Osteocyte (in vitro differentiated cells): ENCODE data around the gene CYYR1. TPM values are rescaled to one million over a fixed set of nuclear protein-coding genes. Genes with fewer than 3 reads are reported as not detected.

ENCODE experiments used
- DNase-seq: peaks from one replicate; pipeline ENCODE4 v3.0.0; 2021; ENCODE audit warnings: mixed read lengths; ENCODE audit not compliant: unreplicated experiment; ENCODE audit errors: extremely low spot score
- H3K27ac Mint-ChIP-seq: one replicate; pipeline ENCODE4 v1.8.0; 2021; ENCODE audit warnings: mild to moderate bottlenecking, mixed read lengths; ENCODE audit not compliant: unreplicated experiment
- H3K27me3 Mint-ChIP-seq: one replicate; pipeline ENCODE4 v1.8.0; 2021; ENCODE audit warnings: mixed read lengths; ENCODE audit not compliant: unreplicated experiment
- H3K36me3 Mint-ChIP-seq: one replicate; pipeline ENCODE4 v1.8.0; 2021; ENCODE audit warnings: mixed read lengths; ENCODE audit not compliant: unreplicated experiment
- H3K4me1 Mint-ChIP-seq: one replicate; pipeline ENCODE4 v1.8.0; 2021; ENCODE audit warnings: mixed read lengths; ENCODE audit not compliant: unreplicated experiment
- H3K4me3 Mint-ChIP-seq: one replicate; pipeline ENCODE4 v1.8.0; 2021; ENCODE audit warnings: mild to moderate bottlenecking, moderate library complexity, mixed read lengths; ENCODE audit not compliant: unreplicated experiment
- H3K9me3 Mint-ChIP-seq: one replicate; pipeline ENCODE4 v1.8.0; 2021; ENCODE audit warnings: mixed read lengths; ENCODE audit not compliant: unreplicated experiment
- total RNA-seq: library from RNA; stranded (reverse); gene quantifications from 2 replicates; pipeline ENCODE4 v1.2.1, GENCODE V29; 2021
- TF ChIP-seq, protein P1 (sequence below): fragments of 200-600 bp; sonication (generic); IDR thresholded peaks from 2 replicates; pipeline ENCODE4 v1.5.0; 2021; ENCODE audit warnings: antibody characterized with exemption, mild to moderate bottlenecking, moderate library complexity

The CYYR1 gene
- total RNA-seq, 1 donor from 2014 or later: 4.7 TPM

- no peaks in the 10 kb centered on the region for H3K27me3 Mint-ChIP-seq
- no peak overlapping the region for H3K4me3 Mint-ChIP-seq
- no peaks in the 10 kb centered on the region for H3K9me3 Mint-ChIP-seq
- H3K27ac Mint-ChIP-seq: no peak overlapping the region
- TF ChIP-seq, protein P1, sequence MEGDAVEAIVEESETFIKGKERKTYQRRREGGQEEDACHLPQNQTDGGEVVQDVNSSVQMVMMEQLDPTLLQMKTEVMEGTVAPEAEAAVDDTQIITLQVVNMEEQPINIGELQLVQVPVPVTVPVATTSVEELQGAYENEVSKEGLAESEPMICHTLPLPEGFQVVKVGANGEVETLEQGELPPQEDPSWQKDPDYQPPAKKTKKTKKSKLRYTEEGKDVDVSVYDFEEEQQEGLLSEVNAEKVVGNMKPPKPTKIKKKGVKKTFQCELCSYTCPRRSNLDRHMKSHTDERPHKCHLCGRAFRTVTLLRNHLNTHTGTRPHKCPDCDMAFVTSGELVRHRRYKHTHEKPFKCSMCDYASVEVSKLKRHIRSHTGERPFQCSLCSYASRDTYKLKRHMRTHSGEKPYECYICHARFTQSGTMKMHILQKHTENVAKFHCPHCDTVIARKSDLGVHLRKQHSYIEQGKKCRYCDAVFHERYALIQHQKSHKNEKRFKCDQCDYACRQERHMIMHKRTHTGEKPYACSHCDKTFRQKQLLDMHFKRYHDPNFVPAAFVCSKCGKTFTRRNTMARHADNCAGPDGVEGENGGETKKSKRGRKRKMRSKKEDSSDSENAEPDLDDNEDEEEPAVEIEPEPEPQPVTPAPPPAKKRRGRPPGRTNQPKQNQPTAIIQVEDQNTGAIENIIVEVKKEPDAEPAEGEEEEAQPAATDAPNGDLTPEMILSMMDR: no peak
- no peaks in the 10 kb centered on the region for H3K4me1 Mint-ChIP-seq
- no peak for DNase-seq
- peaks cover 2% of the 10 kb centered on the region for H3K36me3 Mint-ChIP-seq
These were observed 139.7 kb downstream of the CYYR1 start for GRCh38 chr21:26433386-26433785.

GRCh38 chr21:26432410-26432809 lies 140.7 kb downstream of the CYYR1 start:
- no peak overlapping the region for H3K4me3 Mint-ChIP-seq
- TF ChIP-seq, protein P1: no peak
- H3K9me3 Mint-ChIP-seq: no peaks in the 10 kb centered on the region
- H3K27me3 Mint-ChIP-seq: no peaks in the 10 kb centered on the region
- peaks cover 2% of the 10 kb centered on the region for H3K36me3 Mint-ChIP-seq
- DNase-seq: no peak
- H3K27ac Mint-ChIP-seq: no peak overlapping the region
- H3K4me1 Mint-ChIP-seq: no peaks in the 10 kb centered on the region

- no peak overlapping the region for H3K27ac Mint-ChIP-seq
These were observed 147.5 kb downstream of the CYYR1 start for GRCh38 chr21:26425576-26425975.

DNA sequence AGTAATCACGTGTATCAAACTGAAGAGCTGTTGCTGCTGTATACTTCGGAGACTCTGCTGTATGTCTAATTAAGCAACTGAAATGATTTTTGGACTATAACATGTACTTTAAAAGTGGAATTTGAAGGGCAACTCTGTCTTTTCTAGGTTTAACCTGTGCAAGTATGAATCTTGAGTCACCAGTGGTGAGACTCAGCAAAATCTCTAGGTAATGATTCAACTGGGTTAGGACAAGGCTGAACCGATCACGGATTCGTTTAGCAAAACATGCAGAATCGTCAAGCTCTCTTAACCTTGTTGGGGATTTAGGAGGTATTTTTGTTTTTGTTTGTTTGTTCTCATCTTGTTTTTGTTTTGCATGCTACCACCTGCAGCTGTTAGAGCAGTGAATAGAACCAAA lies 149.6 kb downstream of the CYYR1 start:
- Mint-ChIP-seq H3K4me1 (no peaks in the 10 kb centered on the region), H3K36me3 (no peaks in the 10 kb centered on the region)
- TF ChIP-seq, protein P1: no peak

More at GRCh38 chr21:26425576-26425975, 147.5 kb downstream of the CYYR1 start:
- Mint-ChIP-seq H3K9me3 (no peaks in the 10 kb centered on the region), H3K4me3 (no peak overlapping the region), H3K36me3 (no peaks in the 10 kb centered on the region), H3K4me1 (no peaks in the 10 kb centered on the region), H3K27me3 (no peaks in the 10 kb centered on the region)
- DNase-seq: no peak
- TF ChIP-seq, protein P1: no peak

GRCh38 chr21:26422706-26423105 lies 150.4 kb downstream of the CYYR1 start:
- no peaks in the 10 kb centered on the region for H3K9me3 Mint-ChIP-seq
- TF ChIP-seq, protein P1: no peak
- no peak for DNase-seq
- H3K36me3 Mint-ChIP-seq: no peaks in the 10 kb centered on the region
- H3K27me3 Mint-ChIP-seq: no peaks in the 10 kb centered on the region
- no peak overlapping the region for H3K27ac Mint-ChIP-seq
- H3K4me3 Mint-ChIP-seq: no peak overlapping the region
- H3K4me1 Mint-ChIP-seq: no peaks in the 10 kb centered on the region

More for the DNA sequence above, 149.6 kb downstream of the CYYR1 start:
- H3K4me3 Mint-ChIP-seq: no peak overlapping the region
- no peaks in the 10 kb centered on the region for H3K9me3 Mint-ChIP-seq
- DNase-seq: no peak
- no peaks in the 10 kb centered on the region for H3K27me3 Mint-ChIP-seq
- no peak overlapping the region for H3K27ac Mint-ChIP-seq
